Gastrocnemius medialis (tissue), 4 donors: ENCODE measurements around the gene RNF123.

Experiments used
- CTCF ChIP-seq, 5 experiments: fragments of 450-650 bp in 3 of 5; fragments of 200-600 bp in 2 of 5; sonication (generic) in 2 of 5; IDR thresholded peaks in 4 of 5; conservative IDR thresholded peaks in 1 of 5; 1 replicate in 4 of 5; 2 replicates in 1 of 5; pipeline ENCODE4 v1.5.1; 2016 to 2019; ENCODE audit warnings: antibody characterized with exemption in 5 of 5, mild to moderate bottlenecking in 3 of 5, moderate library complexity in 3 of 5
- POLR2A ChIP-seq, 2 donors: fragments of 450-650 bp; IDR thresholded peaks; one replicate each; pipeline ENCODE4 v1.6.1; 2017; ENCODE audit warnings: antibody characterized with exemption in 2 of 2, mild to moderate bottlenecking in 2 of 2, moderate library complexity in 2 of 2

GRCh38 chr3:49712166-49712565, 22.8 kb downstream of the RNF123 start:
- TF ChIP-seq CTCF (IDR thresholded peaks at IDR 0.05 in 4 of 5, conservative IDR thresholded peaks at IDR 0.05 in 1 of 5): no peak
- no peak for TF ChIP-seq POLR2A (IDR thresholded peaks at IDR 0.05)
